ENCODE results near the gene STPG4.

Gene STPG4

GRCh38 chr2:47160660-47161059, 5.6 kb upstream of the STPG4 start:
- H3K27ac ChIP-seq = no peak overlapping the region
- TF ChIP-seq, protein P1, sequence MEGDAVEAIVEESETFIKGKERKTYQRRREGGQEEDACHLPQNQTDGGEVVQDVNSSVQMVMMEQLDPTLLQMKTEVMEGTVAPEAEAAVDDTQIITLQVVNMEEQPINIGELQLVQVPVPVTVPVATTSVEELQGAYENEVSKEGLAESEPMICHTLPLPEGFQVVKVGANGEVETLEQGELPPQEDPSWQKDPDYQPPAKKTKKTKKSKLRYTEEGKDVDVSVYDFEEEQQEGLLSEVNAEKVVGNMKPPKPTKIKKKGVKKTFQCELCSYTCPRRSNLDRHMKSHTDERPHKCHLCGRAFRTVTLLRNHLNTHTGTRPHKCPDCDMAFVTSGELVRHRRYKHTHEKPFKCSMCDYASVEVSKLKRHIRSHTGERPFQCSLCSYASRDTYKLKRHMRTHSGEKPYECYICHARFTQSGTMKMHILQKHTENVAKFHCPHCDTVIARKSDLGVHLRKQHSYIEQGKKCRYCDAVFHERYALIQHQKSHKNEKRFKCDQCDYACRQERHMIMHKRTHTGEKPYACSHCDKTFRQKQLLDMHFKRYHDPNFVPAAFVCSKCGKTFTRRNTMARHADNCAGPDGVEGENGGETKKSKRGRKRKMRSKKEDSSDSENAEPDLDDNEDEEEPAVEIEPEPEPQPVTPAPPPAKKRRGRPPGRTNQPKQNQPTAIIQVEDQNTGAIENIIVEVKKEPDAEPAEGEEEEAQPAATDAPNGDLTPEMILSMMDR (conservative IDR thresholded peaks at IDR 0.05) = no peak
- no peak for TF ChIP-seq ZFX (IDR thresholded peaks at IDR 0.05)

- no peak for TF ChIP-seq ZFX (IDR thresholded peaks at IDR 0.05)
- TF ChIP-seq, protein P1 (conservative IDR thresholded peaks at IDR 0.05) = no peak
- no peak overlapping the region for H3K27ac ChIP-seq
Observed at GRCh38 chr2:47160211-47160610, 5.1 kb upstream of the STPG4 start.

- H3K27ac ChIP-seq = no peak overlapping the region
- TF ChIP-seq, protein P1 (conservative IDR thresholded peaks at IDR 0.05) = no peak
- no peak for TF ChIP-seq ZFX (IDR thresholded peaks at IDR 0.05)
Observed at GRCh38 chr2:47159627-47160026, 4.5 kb upstream of the STPG4 start.

GRCh38 chr2:47158576-47158975, 3.5 kb upstream of the STPG4 start:
- H3K27ac ChIP-seq = no peak overlapping the region
- TF ChIP-seq, protein P1 (conservative IDR thresholded peaks at IDR 0.05) = no peak
- TF ChIP-seq ZFX (IDR thresholded peaks at IDR 0.05) = no peak

DNA sequence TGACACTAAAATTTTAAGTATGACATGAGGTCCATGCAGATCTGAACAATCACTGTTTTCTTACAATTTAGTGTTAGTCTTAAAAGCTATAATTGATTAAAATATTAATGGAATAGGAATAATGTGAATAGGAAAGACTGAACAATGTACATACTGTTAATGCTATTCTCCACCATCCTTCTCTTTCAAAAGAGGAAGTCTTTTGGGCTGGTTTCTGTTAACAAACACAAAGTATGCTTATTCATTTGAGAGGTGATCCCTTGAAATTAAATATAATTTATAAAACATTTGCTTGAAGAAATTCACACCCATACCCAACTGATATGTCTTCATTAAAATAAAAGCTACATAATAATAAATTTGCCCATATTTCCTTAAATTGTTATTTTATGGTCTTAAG, 2.3 kb downstream of the STPG4 start:
- TF ChIP-seq ZFX (IDR thresholded peaks at IDR 0.05) = no peak
- TF ChIP-seq, protein P1 (conservative IDR thresholded peaks at IDR 0.05) = no peak
- no peak overlapping the region for H3K27ac ChIP-seq

DNA sequence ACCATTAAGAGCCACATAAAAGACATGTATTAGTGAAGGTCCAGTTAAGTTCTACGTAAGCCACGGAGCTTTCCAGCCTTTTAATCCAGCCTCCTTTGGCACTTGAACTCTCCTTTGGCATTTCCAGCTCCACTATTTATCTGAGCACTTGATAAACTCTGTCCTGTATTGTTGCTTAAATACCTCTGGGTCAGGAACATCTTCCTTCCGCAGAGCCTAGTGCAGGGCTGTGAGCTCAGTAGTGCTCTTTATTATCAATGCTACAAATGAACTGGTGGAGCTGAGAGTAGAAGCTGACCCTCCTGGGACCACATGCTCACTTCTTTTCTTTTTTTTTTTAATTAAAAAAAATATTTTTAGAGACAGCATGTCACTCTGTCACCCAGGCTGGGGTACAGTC, 4.9 kb downstream of the STPG4 start:
- TF ChIP-seq, protein P1 (conservative IDR thresholded peaks at IDR 0.05) = no peak
- TF ChIP-seq ZFX (IDR thresholded peaks at IDR 0.05) = no peak
- no peak overlapping the region for H3K27ac ChIP-seq

GRCh38 chr2:47147021-47147420, 8.1 kb downstream of the STPG4 start:
- no peak overlapping the region for H3K27ac ChIP-seq
- TF ChIP-seq, protein P1 (conservative IDR thresholded peaks at IDR 0.05) = no peak
- TF ChIP-seq ZFX (IDR thresholded peaks at IDR 0.05) = no peak
